Measurements from ENCODE around the gene KLHL17.

DNA sequence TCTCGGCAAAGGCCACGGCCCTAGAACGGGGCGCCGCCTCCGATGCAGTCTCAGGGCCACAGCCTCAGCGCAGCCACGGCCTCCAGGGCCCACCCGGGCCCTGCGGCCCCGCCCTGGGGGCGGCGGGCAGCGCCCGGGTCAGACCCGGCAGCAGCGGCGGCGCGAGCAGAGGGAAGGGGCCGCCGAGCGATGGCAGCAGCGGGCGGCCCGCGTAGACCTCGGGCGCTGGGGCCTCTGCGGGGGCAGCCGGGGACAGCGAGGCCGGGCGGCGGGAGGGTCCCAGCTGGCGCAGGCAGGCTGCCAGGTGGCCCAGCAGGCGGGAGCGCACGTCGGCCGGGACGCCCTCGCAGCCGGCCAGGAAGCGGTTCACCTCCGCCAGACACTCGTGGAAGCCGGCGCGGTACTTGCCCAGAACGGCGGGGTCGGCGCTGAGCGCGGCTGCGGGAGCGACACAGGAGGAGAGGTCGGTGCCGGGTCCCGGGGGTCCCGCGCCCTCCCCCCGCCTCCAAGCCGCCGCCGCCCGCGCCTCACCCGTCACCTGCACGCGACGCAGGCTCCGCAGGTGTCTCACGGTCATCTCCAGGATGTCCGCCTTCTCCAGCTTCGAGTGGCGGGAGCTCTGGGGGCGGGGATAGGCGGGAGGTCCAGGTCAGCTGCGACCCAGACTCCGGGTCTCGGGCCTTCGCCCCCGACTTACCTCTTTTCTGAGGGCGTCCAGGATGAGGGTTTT is 38.8 kb downstream of the KLHL17 start:
- TF ChIP-seq, protein P1, sequence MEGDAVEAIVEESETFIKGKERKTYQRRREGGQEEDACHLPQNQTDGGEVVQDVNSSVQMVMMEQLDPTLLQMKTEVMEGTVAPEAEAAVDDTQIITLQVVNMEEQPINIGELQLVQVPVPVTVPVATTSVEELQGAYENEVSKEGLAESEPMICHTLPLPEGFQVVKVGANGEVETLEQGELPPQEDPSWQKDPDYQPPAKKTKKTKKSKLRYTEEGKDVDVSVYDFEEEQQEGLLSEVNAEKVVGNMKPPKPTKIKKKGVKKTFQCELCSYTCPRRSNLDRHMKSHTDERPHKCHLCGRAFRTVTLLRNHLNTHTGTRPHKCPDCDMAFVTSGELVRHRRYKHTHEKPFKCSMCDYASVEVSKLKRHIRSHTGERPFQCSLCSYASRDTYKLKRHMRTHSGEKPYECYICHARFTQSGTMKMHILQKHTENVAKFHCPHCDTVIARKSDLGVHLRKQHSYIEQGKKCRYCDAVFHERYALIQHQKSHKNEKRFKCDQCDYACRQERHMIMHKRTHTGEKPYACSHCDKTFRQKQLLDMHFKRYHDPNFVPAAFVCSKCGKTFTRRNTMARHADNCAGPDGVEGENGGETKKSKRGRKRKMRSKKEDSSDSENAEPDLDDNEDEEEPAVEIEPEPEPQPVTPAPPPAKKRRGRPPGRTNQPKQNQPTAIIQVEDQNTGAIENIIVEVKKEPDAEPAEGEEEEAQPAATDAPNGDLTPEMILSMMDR (IDR thresholded peaks at IDR 0.05 in 4 of 5, conservative IDR thresholded peaks at IDR 0.05 in 1 of 5), result no peak
- TF ChIP-seq POLR2A (IDR thresholded peaks at IDR 0.05), result no peak
